ENCODE measurements around the gene SGTB.

SGTB gene

DNA sequence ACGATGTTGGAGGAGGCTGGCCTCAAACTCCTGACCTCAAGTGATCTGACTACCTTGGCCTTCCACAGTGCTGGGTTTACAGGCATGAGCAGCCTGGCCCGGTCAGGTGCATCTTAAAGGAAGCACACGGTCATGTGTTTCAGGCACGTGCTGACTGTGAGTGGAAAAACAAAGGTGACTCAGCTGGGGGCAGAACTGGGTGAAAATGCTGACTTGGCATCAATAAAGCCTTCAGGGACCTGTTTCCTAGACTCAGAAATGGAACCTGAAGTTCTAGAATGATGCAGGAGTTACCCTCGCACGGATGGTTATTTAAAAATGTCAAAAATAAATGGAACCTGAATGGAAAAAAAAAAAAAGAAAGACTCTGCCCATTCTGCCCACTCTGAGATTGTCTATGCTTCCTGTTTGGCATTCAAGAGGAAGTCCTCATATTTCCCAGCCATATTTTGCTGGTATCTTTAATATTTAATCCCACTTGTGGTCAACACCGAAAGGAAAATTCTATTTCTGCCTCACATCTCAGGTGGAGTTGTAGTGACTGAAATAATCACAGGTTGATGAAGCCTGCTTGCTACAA, 12.4 kb upstream of the SGTB start:
- DNase-seq = peak; percentile 47 to 65 (median 59)

DNA sequence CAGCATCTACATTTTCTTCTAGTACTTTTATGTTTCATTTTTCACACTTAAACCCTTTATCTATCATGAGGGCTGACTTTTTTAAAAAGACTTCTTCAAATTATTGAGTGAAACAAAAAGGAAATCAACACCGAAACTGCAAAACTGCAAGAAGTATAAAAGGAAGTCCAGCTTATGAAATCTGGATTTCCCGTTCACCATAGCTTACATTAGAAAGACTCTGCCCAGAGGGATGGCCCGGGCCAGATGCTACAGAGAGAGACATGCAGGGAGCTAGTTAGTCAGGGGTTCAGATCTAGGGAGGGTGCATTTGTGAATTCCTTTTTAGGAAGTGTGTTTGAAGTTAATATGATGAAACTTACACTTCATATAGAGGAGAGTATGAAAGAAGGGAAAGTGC, 10.1 kb upstream of the SGTB start:
- peak; percentile 89 to 97 (median 95) for DNase-seq

DNA sequence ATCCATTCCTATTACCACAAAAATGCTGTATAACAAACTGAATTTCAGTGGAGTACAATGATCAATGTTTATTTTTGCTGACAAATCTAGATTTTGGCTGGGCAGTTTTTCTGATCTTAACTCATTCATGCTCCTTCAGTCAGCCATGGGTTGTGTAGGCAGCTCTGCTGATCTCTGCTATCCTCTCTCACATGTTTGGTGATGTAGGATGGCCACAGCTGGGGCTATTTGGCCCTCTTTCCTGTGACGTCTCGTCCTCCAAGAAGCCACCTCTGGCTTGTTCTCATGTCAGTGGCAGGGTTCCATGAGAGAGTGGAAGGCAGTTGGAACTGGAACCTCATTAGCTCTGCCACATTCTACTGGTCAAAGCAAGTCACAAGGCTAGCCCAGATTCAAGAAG, 9.0 kb upstream of the SGTB start:
- DNase-seq = peak in 2 of 3 donors; percentile 27 to 40

DNA sequence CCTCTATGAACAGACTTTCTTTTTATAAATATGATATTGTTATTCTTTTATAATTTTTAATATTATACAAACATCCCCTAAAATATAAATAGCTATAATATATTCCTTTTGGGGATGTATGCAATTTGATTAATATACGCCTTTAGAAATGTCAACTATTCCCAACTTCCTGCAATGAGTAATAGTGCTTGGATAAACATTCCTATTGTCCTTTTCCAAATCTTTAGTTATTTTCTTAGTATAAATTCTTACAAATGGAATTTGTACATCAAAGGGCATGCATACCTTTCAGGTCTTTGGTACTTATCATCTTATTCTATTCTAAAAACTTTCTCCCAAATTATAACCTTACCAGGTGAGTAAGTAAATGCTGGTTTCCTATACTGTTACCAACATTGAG, 6.3 kb upstream of the SGTB start:
- DNase-seq = no peak

DNA sequence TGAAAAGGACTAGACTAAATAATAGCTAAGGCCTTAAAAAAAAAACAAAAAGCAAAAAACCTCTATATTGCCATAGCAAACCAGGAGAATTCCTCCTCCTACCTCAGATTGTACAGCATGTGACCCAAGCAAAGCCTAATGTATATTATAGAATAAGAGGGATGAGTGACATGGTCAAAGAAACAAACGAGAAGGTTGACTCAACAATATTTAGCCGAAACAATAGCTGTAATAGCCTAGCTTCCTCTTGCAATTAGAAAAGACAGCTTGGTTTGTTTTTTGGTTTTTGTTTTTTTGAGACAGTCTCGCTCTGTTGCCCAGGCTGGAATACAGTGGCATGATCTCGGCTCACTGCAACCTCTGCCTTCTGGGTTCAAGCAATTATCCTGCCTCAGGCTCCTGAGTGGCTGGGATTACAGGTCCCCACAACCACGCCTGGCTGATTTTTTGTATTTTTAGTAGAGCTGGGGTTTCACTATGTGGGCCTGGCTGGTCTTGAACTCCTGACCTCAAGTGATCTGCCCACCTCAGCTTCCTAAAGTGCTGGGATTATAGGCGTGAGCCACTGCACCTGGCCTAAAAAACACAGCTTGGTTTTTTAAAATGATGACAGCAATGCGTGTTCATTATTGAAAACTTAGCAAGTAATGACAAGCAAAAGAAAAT, 5.7 kb upstream of the SGTB start:
- peak in 2 of 3 donors; percentile 43 to 45 for DNase-seq

DNA sequence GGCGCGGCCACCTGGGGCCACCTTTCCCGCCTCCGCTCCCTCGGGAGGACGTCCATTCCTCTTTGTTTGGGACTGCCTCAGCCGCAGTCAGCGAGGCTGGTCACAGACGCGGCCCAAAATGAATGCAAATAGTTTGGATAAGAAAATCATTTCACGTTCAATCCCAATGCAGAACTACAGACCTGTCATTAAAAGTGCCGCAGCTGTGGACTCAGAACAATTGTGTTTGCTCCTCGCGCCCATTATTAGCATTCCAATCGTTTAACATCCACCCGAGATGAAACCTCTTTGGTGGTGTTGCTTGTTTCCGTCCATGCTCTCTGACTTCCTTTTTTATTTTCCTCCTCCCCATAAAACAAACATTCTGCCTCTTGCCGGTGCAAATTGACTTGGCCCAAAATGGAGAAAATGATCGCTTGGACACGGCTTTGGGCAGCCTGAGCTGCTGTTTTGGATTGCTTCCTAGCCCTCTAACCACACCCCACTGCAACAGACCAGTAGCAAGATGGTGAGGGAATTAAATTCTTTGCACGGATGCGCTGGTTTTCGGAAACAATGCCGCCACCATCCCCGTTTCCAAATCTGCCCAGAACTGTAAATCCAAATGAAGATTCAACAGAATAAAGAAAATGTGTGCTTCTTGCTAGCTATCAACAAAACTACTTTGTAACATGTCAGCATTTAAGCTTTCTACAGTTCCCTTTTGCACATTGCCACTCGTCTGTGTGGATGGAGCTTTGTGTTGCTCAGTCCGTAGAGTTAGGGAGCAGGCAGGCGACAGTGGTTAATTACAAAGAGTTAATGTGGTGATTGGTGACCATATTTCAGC, 880 bp upstream of the SGTB start:
- peak; percentile 39 to 51 (median 39) for DNase-seq

DNA sequence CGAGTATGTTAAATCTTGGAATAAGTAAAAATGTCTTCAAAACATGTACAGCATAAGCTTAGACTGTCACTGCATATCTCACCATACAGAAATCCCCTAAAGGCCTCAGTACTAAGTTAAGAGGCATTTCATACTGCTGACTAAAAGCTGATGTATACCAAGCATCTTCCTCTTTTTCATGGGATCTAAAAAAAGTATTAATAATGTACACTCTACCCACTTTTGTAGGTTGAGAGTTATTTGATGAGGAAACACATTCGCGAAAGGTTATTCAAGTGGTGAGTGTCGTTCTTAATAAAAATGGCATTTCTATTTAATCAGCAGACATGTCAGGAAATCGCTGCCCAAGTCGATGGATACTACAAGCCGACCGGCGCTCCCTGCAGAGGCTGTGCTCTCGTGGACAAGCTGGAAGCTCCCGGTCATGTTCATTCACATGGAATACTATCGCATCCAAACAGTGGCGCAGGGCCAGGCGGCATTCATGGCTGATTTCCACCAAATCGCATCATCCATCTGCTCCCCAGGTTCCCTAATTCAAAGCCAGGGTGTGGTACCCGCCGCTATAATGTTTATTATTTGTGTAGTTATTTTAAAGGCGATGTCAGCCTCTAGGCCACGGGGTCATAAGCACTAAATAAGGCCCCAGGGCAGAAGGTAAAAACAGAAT, 724 bp downstream of the SGTB start:
- DNase-seq = peak; percentile 58 to 88 (median 81)

DNA sequence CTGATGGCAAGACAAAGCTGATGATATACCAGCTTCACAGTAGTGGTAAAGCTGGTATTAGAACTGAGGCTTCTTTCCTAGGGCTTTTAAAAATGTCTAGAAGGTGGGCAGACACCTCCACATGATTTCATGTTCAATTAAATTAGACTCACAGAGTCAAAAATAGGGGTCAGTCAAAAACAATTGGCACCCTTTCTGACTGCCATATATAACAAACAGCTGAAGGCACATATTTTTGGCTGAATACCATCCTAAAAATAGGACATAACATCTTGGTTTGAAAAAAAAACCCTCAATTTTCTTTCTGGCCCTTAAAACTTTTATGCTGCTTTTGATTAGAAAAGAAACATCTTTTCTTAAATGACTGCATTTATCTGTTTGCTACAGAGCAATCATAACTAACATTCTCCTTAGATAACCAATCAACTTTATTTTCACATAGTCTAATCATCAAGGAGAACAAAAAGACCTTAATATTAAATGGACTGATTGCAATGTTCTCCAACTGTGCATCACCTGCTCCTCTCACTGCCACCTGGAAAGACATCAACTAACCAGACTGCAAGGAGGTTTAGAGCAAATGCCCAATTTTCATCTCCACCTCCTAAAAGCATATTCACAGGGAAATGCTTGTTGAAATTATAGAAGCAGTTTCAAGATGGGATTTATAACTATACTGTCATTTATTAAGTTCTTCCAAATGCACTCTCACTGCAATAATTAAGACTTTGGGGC, 3.2 kb downstream of the SGTB start:
- DNase-seq = no peak

DNA sequence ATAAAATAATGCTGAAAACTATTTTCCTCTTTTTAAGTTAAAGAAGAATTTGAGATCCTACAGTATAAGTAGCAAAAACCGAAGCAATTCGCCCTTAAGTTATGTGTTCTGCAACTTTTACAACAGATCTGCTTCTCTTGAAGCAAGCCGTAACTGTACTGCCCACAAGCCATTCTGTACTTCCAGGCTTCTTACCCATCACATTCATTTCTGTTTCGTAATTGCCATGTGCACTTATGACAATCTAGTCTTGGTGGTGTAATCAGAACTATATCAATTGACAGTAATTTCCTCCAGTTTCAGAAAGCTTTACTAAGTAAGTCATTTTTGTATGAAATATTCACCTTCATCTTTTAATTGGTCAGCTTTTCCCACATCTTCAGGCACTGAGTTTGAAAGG, 13.8 kb downstream of the SGTB start:
- DNase-seq = peak; percentile 37 to 61 (median 54)

DNA sequence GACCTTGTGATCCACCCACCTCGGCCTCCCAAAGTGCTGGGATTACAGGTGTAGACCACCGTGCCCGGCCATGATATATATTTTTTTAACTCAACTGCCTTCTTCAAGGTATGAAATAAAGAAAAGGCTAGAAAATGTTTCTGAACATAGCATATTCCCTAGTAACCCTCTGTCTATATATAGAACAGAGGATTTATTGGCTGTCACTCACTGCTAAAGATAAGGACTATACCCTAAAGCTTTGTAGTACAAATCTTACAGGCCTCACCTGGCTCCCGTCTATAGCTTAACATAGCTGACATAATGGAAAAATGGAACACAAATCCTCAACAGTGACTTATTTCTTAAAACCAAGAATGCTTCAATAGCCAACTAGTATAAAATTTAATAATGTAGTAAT, 14.2 kb downstream of the SGTB start:
- DNase-seq = no peak

DNA sequence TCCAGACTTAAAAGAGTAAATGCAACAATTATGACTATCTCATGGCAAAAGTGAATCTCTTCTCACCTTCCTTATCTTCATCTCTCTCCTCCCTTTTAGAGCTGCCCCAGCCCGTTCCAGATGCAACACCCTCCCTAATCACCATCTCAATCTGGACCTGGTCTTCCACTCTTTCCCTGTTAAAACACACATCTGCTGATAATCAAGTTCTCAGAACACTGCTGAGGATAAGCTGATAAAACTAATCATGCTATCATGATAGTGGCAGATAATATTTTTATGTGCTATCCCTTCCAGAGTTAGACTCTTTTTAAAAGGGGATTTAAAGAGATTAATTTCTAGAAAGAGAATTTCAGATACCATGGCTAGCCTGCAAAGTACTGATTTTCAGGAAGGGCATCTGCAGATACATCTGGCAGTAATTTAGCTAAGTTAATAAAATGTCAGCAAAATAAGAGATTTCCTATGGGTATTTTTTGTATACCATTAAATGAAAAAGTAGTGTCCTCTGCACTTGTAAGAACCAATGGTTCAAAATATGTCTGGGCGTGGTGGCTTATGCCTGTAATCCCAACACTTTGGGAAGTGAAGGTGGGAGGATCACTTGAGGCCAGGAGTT, 17.2 kb downstream of the SGTB start:
- no peak for DNase-seq

DNA sequence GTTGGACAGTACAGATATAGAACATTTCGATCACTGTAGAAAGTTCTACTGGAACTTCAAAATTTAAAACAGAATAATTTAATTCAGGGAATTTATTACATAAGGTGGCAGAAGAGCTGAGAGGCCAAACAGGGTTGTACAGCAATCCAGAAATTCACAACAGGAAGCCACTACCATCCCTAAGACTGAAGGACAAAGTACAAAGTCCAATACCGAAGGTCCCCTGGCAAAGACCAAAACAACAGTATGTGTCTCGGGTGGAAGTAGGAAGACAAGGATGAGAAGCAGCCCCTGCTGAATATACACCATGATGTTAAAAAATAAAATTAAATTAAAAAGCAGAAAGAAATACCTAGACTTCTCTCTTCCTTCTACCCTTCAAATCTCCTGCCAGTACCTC, 19.9 kb downstream of the SGTB start:
- no peak for DNase-seq

DNA sequence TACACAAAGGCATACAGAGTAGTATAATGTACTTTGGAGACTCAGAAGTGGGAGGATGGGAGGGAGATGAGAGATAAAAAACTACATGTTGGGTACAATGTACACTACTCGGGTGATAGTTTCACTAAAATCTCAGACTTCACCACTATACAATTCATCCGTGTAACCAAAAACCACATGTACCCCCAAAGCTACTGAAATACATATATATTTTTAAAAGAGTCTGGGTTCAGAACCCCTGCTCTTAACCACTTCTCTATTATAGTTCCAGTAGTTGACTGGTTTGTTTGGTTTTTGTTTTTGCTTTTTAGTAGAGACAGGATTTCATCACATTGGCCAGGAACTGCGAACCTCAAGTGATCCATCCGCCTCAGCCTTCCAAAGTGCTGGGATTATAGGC, 22.6 kb downstream of the SGTB start:
- DNase-seq = no peak

DNA sequence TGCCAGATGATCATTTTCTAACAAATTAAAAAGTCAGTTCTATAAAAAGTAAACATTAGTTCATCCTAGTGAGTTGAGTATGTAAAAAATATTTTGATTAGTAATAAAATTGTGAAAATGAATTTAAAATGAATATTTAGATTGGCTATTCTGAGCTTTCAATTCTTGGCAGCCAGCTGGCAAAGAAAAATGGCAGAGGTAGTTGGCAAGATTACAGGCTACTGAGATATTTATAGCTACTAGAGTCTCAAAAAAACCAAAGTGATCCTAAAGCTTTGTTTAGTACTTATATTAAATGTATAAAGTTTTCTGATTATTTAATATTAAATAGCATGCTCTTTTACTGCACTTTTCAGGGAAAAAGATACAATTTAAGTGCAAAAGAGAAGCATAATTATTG, 25.0 kb downstream of the SGTB start:
- DNase-seq = no peak

DNA sequence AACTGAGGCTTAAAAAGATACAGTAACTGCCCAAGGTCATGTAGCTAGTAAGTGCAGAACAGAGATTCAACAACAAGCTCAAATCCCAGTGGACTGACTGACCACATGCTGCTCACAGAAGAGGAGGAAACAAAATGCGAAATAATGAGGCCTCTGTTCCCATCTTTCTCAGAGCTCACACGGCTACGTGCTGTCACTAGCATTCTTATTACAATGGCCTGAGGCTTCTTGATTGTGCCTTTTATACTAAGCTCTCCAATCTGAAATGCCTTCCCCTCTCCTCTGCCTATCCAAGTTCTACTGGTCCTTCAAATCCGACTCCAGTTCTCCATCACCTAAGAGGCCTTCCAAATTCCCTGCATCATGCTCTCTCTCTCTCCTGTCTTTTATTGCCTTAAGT, 26.0 kb downstream of the SGTB start:
- no peak for DNase-seq

DNA sequence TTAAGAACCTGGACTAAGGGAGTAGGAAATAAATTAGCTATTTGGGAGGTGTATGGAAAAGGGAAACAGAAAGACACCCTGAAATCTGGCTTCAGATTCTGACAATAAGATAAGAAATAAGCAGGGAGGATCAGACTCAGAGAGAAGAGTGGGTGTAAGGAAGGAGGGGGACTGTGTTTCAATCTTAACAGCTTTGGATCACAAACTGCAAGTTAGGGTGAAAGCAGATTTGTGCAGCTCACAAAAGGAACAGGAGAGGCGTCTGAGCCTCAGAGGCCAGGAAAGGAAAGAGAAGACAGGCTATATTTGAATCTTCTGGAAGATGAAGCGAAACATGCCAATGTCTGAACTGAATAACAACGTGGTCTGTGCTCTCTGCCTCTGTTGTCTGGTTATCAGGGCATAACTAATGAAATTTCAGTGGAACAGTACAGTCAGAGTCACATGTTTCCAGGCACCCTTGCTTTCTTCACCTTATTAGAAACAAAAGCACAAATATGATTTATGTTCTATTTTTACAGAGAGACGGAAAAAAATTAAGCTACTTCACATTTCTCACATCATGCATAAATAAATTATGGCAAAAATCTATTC, 26.6 kb downstream of the SGTB start:
- DNase-seq = no peak

DNA sequence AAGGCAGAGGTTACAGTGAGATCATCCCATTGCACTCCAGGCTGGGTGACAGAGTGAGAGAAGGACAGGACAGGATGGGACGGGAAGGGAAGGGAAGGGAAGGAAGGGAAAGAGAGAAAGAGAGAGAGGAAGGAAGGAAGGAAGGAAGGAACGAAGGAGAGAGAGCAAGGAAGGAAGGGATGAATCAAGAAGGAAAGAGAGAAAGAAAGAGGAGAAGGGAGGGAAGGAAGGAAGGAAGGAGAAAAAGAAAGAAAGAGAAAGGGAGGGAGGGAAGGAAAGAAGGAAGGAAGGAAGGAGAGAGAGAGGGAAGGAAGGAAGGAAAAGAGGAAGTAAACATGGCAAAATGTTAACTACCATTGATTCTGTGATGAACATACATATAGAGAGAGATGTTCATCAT, 28.8 kb downstream of the SGTB start:
- DNase-seq = no peak

DNA sequence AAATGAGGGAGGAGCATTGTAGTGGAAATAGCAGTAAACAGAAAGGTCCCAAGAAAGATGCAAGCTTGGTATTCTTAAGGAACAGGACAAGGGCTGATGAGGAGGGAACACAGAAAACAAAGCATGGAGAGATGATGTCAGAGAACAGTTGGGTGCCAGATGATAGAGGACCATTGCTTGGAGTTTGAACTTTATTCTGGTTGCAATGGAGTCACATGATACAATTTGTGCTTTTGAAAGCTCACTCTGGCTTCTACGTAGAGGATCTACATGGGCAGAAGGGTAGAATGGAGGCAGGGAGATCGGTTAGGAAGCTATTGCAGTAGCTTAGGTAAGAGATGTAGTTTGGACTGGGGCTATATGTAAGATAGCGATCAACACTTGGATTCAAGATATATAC, 39.8 kb downstream of the SGTB start:
- DNase-seq = no peak

DNA sequence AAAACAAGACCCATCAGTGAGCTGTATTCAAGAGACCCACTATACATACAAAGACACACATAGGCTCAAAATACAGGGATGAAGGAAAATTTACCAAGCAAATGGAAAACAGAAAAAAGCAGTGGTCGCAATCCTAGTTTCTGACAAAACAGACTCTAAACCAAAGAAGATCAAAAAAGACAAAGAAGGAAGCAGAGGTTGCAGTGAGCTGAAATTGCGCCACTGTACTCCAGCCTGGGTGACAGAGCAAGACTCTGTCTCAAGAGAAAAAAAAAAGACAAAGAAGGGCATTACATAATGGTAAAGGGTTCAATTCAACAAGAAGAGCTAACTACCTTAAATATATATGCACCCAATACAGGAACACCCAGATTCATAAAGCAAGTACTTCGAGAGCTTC, 45.9 kb downstream of the SGTB start:
- DNase-seq = peak in 1 of 3 donors; percentile 33

DNA sequence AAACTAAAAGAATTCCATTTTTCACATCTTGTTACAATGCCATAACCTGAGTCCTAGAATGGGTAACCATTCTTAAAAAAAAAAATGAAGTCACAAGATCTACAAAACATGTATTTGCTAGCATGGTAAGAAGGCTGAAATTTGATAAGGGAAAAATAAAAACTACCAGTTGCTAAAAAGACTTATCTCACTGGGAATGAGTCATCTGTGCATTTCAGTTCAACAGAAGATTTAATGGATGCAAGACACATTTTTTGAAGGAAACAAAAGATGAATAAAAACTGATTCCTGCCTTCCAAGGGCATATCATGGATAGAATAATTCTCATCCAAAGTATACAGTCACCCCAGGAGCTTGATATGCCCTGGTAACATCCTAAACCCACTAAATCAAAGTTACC, 47.2 kb downstream of the SGTB start:
- no peak for DNase-seq

DNA sequence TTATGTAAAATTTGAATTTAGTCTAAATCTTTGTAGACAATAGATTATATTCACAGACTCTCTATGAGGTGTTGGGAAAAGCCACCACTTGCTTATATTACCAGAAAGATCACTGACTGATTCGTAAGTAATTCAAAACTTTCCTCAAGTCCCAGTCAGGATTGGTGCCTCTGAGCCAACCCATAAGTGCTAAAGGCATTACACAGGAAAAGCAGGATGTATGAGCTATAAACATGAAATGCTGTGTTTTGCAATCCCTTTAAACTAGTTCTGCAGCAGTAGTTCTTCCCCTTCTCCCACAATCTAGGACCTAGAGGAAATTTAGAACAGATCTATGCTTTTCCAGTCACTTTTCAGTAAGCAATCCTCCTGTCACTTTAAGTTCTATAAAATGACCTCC, 49.1 kb downstream of the SGTB start:
- peak; percentile 28 to 59 (median 45) for DNase-seq

DNA sequence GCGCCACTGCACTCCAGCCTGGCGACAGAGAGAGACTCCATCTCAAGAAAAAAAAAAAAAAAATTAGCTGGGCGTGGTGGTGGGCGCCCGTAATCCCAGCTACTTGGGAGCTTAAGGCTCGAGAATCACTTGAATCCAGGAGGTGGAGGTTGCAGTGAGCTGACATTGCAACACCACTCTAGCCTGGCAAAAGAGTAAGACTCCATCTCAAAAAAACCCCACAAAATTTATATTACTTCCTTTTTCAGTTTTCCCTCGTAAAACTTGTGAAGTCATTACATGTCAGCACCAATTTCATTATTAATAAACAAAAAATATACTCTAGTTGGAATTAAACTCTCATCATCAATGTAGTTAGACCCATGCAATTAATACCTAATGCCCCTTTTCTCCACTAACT, 53.2 kb downstream of the SGTB start:
- DNase-seq = peak; percentile 56 to 77 (median 72)
